Nephron progenitor cell (in vitro differentiated cells): ENCODE data around the gene SLC30A7.
"Not testable (repeated sequence)": the region's sequence is repeated elsewhere in the genome, so short reads cannot be mapped to it uniquely, and the experiment has no call there.

ENCODE experiments used
- DNase-seq: peaks from one replicate; pipeline ENCODE4 v3.0.0; 2021
- H3K27ac Mint-ChIP-seq: 2 replicates; pipeline ENCODE4 v1.8.0; 2021; ENCODE audit warnings: mild to moderate bottlenecking, moderate library complexity, mixed read lengths
- H3K27me3 Mint-ChIP-seq: 2 replicates; pipeline ENCODE4 v1.8.0; 2021; ENCODE audit warnings: mild to moderate bottlenecking, low read depth, mixed read lengths; ENCODE audit not compliant: poor library complexity
- H3K36me3 Mint-ChIP-seq: 2 replicates; pipeline ENCODE4 v1.8.0; 2021; ENCODE audit warnings: low read depth, mixed read lengths
- H3K4me1 Mint-ChIP-seq: 2 replicates; pipeline ENCODE4 v1.8.0; 2021; ENCODE audit warnings: mixed read lengths
- H3K4me3 Mint-ChIP-seq: 2 replicates; pipeline ENCODE4 v1.8.0; 2021; ENCODE audit warnings: mild to moderate bottlenecking, moderate library complexity, mixed read lengths
- H3K9me3 Mint-ChIP-seq: 2 replicates; pipeline ENCODE4 v1.8.0; 2021; ENCODE audit warnings: mild to moderate bottlenecking, moderate library complexity, mixed read lengths
- TF ChIP-seq, protein P1 (sequence below): fragments of 200-600 bp; sonication (generic); IDR thresholded peaks from 2 replicates; pipeline ENCODE4 v1.5.0; 2021; ENCODE audit warnings: antibody characterized with exemption

SLC30A7 gene

DNA sequence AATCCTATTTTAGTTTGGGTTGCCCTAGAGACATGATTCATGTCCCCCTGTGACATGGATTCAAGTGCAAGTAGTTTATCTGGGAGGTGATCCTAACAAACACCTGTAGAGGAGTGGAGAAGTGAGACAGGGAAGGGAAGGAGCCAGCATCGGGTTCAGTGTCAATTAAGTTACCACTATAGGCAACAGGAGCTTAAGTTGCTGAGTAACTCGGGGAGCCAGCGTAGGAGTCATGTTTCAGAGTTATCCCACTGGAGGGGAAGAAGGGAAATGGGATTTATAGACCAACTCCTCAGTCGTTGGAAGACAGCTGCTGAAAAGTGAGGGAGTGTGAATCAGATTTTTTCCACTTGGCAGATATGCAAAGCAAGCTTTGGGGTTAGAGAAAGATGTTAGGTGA is 54.9 kb downstream of the SLC30A7 start:
- peaks cover 41% of the 10 kb centered on the region for H3K4me1 Mint-ChIP-seq
- peak overlapping the region; percentile 61 for H3K27ac Mint-ChIP-seq
- TF ChIP-seq, protein P1, sequence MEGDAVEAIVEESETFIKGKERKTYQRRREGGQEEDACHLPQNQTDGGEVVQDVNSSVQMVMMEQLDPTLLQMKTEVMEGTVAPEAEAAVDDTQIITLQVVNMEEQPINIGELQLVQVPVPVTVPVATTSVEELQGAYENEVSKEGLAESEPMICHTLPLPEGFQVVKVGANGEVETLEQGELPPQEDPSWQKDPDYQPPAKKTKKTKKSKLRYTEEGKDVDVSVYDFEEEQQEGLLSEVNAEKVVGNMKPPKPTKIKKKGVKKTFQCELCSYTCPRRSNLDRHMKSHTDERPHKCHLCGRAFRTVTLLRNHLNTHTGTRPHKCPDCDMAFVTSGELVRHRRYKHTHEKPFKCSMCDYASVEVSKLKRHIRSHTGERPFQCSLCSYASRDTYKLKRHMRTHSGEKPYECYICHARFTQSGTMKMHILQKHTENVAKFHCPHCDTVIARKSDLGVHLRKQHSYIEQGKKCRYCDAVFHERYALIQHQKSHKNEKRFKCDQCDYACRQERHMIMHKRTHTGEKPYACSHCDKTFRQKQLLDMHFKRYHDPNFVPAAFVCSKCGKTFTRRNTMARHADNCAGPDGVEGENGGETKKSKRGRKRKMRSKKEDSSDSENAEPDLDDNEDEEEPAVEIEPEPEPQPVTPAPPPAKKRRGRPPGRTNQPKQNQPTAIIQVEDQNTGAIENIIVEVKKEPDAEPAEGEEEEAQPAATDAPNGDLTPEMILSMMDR: no peak
- peaks cover 35% of the 10 kb centered on the region for H3K9me3 Mint-ChIP-seq
- H3K36me3 Mint-ChIP-seq: peaks cover 60% of the 10 kb centered on the region
- DNase-seq: peak; percentile 18
- H3K27me3 Mint-ChIP-seq: no peaks in the 10 kb centered on the region
- peak overlapping the region; percentile 16 for H3K4me3 Mint-ChIP-seq

DNA sequence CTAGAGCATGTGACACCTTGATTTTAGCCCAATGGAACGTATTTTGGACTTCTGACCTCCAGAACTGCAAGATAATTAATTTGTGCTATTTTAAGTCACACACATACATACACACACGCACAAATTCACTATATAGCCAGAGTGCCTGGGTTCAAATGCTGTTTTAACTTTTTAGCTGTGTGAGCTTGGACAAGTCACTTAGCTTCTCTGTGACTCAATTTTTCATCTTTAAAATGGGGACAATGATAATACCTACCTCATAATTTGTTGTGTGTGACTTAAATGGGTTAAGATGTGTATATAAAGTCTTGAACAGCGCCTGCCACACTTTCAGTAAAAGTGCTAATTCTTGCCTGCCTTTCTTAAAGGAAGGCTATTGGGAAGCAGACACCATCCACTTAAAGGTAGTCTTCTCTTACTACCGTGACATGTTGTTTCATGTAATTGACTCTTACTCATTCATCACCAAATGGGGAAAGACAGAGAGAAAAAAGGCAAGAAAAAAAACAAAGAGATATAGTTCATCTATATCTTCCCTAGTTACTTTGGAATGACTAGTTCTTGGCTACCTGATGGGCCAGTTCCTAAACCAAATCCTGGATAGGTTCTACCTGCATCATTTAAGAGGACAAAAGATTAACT is 56.3 kb downstream of the SLC30A7 start:
- Mint-ChIP-seq H3K4me1 (peaks cover 41% of the 10 kb centered on the region), H3K9me3 (peaks cover 20% of the 10 kb centered on the region), H3K27me3 (no peaks in the 10 kb centered on the region), H3K27ac (peak overlapping the region; percentile 38), H3K4me3 (no peak overlapping the region), H3K36me3 (peaks cover 46% of the 10 kb centered on the region)
- no peak for DNase-seq
- TF ChIP-seq, protein P1: no peak

DNA sequence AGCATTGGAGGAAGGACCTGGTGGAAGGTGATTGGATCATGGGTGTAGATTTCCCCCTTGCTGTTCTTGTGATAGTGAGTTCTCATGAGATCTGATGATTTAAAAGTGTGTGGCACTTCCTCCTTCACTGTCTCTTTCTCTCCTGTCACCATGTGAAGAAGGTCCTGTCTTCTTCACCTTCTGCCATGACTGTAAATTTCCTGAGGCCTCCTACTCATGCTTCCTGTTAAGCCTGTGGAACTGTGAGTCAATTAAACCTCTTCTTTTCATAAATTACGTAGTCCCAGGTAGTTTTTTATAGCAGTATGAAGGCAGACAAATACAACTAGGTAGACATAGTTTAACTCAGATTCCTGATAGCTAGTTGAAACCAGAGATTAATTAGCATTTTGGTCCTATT is 57.1 kb downstream of the SLC30A7 start:
- peak overlapping the region; percentile 38 for H3K27ac Mint-ChIP-seq
- H3K4me1 Mint-ChIP-seq: peaks cover 41% of the 10 kb centered on the region
- H3K36me3 Mint-ChIP-seq: peaks cover 38% of the 10 kb centered on the region
- not testable (repeated sequence) for H3K4me3 Mint-ChIP-seq, DNase-seq, H3K27me3 Mint-ChIP-seq
- peaks cover 13% of the 10 kb centered on the region for H3K9me3 Mint-ChIP-seq

DNA sequence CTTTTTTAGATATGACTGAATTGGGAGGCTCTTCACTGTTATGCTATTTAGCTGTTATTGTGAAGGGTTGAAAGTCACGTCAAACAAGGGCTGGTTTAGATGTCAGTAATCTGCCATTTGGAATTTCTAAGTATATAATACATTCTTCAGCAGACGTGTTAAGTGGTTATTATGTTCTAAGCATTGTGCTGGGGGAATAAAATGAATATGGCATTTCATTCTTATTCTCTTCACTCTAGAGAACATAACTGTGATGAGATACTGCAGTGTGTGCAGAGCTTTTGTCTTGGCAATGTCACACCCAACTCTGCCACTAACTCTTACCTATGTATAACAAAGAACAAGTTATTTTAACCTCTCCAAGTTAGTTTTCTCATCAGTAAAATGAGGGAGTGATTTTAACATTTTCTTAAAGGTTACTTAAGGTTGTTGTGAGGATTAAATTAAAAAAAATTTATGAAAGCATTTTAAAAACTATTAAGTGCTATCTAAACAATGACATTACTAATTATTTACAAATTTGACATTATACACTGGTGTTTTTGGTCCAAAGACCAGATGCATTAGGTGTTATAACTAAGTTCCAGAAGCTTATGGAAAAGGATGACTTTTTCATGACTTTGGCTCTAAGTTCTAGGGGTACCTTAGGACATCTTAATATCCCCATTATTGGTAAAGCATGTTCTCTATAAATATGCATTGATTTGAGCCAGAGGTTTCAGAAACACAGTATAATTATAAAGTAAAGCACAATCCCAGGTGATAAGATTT is 58.3 kb downstream of the SLC30A7 start:
- Mint-ChIP-seq H3K36me3 (peaks cover 26% of the 10 kb centered on the region), H3K9me3 (peaks cover 1% of the 10 kb centered on the region), H3K4me1 (peaks cover 37% of the 10 kb centered on the region), H3K27ac (peak overlapping the region; percentile 16), H3K27me3 (no peaks in the 10 kb centered on the region), H3K4me3 (no peak overlapping the region)
- DNase-seq: no peak
- TF ChIP-seq, protein P1: no peak

DNA sequence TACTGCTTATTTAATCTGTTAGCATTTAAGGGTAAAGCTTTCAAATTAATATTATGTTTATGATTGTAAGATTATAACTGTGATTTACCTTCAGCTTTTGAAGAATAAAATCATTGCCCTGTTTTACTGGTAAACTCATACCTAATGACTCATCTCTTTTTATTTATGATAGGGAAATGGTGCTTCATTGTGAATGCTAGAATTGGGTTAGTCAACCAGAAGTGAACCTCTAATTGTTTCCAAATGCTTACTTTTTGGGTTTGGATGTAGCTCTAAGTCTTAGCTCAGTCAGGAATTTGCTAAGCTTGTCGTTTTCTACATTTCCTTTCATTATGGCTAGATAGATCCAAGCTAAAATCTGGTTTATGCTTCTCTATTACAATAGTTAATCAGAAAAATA is 59.4 kb downstream of the SLC30A7 start:
- Mint-ChIP-seq H3K4me3 (no peak overlapping the region), H3K4me1 (peaks cover 25% of the 10 kb centered on the region), H3K27me3 (no peaks in the 10 kb centered on the region), H3K27ac (no peak overlapping the region), H3K36me3 (peaks cover 26% of the 10 kb centered on the region), H3K9me3 (no peaks in the 10 kb centered on the region)
- no peak for DNase-seq
- TF ChIP-seq, protein P1: no peak

DNA sequence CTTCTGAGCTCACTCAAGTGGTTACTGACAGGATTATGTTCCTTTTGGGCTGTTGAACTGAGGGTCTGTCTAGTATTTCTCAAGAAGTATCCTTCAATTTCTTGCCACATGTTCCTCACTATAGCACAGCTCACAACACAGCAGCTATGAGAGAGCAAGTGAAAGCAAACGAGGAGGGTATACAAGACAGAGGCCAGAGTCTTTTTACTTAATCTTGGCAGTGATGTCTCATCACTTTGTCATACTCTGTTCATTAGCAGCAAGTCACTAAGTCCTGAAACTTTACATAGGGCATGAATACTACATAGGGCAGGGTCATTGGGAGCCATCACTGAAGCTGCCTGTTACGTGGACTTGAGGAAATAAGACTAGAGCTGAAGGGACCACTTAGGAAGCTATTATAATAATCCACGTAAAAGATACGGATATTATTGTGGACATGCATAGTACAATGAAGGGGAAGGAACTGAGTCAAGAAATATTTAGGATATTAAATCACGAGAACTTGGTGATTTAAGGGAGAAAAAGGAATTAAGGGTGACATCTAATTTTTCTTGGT is 63.7 kb downstream of the SLC30A7 start:
- H3K4me3 Mint-ChIP-seq: no peak overlapping the region
- no peaks in the 10 kb centered on the region for H3K4me1 Mint-ChIP-seq
- H3K36me3 Mint-ChIP-seq: peaks cover 26% of the 10 kb centered on the region
- DNase-seq: no peak
- H3K9me3 Mint-ChIP-seq: no peaks in the 10 kb centered on the region
- TF ChIP-seq, protein P1: no peak
- no peaks in the 10 kb centered on the region for H3K27me3 Mint-ChIP-seq
- no peak overlapping the region for H3K27ac Mint-ChIP-seq
